Measurements from ENCODE around the gene ADORA3.

ADORA3 gene

DNA sequence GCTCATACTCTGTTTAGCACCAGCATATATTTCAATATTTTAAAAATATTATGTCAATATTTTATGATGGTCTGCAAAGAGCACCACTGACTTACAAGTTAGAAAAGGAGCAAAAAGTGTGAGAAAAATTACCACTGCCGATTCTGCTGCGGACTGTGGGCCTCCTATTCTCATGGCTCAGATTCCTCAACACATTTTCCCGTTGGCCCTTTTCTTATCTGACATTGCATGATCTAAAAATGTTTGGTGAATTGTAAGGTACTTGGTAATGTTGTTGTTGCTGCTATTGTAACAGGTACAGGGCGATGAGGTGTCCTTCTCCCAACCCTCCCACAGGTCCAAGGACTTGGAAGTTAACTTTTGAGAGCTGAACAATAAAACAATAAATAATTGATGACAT lies 28.9 kb downstream of the ADORA3 start:
- no peak for DNase-seq (ENCODE audit: low read depth)

DNA sequence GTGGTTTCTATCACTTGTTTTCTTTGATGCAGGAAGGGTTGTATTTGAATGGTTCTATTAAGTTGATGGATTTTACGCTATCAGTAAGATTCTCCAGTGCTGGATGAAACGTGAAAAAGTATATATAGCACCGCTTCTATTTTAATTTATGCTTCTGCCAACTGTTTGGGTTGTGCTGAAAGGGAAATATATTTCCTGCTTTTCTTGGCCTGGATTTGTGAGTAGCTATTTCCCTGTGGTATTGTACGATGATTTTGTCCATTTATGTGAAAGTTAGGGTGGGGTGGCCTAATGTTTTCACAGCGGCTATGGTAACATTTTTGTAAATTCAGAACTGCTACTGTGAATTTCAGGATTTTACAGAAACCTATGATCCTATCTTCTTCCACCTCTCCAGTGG lies 29.3 kb downstream of the ADORA3 start:
- DNase-seq (ENCODE audit: low read depth) = no peak

DNA sequence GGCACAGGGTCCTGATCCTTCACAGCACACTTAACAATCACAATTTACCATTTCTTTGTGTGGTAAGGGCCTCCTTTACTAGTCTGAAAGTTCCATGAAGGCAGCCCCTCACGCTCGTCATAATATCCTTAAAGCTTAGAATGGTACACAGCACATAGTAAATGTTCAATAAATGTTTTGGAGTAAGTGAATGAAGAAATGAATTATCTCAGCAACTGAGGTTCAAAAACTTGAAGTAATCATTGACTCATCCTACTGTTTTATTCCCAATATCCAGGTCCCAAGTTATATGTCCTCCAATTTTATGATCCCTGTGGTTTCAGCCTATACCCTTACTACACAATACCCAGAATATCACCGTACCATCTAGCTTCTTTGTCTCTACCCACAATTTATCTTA lies 31.9 kb downstream of the ADORA3 start:
- DNase-seq (ENCODE audit: low read depth) = no peak

DNA sequence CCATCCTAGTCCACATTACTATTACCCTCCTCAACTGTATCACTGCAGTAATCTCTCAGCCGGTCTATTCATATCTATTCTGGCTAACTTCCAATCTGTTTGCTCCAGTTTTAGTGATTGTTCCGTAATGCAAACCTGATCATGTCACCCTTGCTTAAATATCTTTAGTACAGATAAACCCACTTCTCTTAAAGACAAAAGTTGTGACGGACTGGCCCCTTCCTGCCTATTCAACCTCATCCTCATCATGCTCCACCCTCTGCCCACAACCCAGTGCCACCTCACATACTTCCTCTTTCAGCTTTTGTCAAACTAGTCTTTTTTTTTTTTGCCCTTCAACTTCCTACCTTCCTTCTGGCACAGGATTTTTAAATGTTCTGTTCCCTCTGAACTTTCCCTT lies 32.4 kb downstream of the ADORA3 start:
- DNase-seq (ENCODE audit: low read depth) = no peak

DNA sequence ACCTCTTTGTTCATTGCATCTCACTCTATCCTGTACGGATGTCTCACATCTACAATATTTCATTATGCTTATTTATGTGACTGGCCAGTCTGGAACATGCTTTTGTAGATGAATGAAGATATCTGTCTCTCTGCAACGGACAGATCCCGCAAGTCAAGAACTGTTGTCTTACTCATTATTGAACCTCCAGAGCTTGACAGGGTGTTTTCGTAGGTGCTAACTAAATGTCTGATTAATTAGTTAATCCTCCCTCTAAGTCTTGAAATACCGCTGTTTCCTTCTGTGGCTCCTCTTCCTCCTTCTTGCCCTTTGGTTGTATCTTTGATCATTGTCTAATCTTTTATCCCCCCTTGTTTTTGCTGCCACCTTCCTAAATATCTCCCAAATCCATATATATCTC lies 32.8 kb downstream of the ADORA3 start:
- no peak for DNase-seq (ENCODE audit: low read depth)

DNA sequence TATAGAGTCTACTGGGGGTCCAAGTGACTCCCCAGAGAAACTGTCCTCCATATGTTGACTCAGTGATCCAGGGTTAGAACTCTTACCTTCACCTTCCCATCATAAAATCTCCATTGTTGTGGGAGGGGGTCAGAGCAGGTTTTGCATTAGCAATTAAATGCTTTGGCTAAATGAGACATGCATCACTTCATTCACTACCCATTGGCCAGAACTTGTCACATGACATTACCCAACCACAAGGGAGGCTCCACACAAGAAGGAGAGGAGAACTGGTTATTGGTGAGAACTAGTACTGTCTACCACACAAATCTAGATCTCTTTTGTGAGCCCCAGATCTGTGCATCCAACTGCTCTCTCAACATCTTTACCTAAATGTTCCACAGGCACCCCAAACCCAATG lies 33.9 kb downstream of the ADORA3 start:
- DNase-seq (ENCODE audit: low read depth) = no peak

DNA sequence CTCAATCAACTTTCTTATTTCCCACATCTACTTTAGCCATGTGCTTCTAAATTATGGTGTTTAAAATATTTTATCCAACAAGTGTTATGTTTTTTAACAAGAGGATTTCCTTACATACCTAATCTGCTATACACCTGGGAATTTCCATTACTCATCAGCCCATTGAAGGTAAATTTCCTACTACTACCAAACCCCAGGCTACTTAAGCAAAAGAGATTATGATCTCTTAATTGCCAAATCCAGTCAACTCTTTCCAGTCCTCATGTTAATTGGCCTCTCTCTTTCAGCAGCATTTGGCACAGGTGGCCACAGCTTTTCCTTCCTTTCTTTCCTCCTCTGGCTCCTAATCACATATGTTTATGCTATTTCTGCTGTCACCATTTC lies 34.7 kb downstream of the ADORA3 start:
- DNase-seq (ENCODE audit: low read depth) = no peak

DNA sequence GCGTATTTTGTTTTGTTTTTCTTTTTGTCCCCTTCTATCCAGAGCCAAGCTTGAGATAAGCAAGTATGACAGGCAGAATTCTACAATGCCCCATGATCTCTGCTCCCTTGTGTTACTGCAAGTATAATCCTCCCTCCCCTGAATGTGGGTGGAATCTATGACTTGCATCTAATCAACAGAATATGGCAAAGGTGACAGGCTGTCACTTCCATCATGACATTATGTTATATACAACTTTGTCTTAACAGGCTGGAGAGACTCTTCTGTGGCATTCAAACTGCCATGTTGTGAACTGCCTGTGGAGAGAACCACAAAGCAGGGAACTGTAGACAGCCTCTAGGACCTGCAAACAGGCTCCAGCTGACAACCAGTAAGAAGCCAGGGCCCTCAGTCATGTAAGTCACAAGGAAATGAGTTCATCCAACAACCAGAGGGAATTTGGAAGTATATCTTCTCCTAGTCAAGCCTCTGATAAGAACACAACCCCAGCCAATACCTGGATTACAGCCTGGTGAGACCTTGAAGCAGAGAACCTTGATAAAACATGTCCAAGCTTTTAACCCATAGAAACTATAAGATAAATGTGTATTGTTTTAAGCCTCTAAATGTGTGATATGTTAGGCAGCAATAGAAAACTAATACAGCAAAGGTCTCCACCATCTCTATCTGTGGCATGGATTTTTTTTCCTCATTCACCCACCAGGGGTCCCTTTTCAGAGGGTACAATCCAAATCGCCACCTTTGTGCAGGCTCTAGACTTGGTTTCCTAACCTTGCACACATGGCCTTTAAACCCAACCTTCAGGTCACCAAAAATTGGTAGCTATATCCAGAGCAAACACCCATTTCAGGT lies 35.3 kb downstream of the ADORA3 start:
- peak; percentile 20 for DNase-seq (ENCODE audit: low read depth)

DNA sequence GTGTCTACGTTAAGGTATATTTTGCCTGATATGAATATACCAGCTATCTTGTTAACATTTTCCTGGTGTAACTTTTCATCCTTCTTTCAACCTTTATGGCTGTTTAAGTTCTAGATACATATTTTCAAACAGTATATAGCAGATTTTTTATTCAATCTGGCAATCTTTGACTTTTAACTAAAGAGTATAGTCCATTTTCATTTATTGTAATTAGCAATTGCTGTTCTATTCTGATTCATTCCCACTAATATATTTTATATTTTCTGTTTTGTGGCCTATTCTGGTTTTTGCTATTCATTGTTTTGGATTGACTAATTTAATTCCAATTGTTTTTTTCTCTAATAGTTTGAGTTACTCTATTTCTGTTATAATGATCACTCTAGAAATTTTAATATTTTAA lies 37.0 kb downstream of the ADORA3 start:
- no peak for DNase-seq (ENCODE audit: low read depth)

DNA sequence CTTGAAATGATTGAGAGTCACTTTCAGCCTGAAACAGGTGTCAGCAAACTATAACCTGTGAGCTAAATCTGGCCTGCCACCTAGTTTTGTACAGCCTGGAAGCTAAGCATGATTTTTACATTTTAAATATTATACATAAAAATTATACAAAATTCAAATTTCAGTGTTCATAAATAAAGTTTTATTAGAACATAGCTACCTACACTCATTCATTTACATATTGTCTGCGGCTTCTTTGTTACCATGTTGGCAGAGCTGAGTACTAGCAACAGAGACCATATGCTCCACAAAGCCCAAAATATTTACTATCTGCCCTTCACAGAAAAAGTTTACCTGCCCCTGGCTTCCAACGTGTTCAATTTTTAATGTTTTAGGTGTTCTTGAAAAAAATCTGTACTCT lies 37.7 kb downstream of the ADORA3 start:
- DNase-seq (ENCODE audit: low read depth) = no peak

DNA sequence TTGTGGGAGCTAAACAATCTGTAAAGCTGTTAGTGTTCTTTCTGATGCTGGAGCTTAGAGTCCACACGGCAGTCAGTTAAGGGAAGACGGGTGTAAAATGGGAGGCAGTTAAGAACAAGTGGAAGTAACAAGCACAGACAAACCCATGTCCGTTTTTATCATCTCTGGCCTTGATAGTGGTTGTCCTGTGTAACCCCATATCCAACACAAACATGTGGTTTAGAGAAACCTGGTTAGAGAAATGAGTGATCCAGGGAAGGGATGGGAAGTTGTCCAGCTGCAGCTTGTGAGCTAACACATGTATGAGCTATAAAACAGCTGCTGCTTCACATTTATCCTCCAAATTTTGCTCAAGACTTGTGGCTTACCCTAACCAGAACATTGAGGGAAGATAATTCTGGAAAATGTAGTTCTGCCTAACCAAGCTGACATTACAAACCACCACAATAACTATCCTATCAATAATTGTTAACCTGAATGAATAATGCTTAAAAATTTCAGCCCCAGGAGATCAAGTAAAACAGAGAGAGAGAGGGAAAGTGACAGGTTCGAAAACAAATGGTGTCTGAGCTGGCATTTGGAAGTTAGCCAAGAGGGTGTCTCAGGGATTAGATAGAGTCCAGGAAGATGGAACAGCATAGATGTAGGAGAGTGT lies 40.3 kb downstream of the ADORA3 start:
- DNase-seq (ENCODE audit: low read depth) = peak; percentile 85

DNA sequence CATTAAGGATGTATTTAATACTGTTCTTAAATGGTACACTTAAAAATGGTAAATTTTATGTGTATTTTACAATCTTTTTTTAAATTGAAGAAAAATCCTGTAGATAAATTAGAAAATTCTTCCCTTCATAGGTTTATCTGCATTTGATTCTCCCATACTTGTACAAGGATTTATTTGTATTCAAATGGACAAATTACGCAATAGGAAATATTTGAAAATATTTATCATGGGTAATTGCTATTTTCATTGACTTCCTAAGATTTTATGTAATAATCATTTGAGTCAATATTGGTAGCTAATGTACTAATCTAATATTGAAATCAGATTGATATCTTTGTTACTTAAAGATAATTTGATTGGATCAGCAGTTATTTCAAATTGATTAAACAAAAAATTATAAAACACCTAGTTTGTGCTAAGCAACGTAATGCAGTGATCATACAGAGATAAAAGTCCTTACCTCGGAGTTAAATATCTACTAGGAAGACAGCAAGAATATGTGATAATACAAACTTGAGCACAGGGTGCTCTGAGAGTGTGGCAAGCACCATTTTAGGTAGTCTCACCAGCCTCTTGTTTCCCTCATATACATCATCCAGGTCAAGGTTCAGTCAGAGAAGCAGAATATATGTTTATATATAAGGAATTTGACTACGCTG lies 40.9 kb downstream of the ADORA3 start:
- DNase-seq (ENCODE audit: low read depth) = no peak

DNA sequence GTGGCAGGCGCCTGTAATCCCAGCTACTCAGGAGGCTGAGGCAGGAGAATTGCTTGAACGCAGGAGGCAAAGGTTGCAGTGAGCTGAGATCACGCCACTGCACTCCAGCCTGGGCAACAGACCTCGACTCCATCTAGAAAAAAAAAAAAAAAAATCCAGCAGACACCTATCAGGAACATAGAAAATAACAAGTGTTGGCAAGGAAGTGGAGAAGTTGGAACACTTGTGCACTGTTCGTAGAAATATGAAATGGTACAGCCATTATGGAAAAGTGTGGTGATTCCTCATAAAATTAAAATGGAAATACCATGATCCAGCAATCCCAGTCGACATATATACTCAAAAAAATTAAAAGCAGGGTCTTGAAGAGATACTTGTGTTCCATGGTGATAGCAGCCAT lies 41.7 kb downstream of the ADORA3 start:
- DNase-seq (ENCODE audit: low read depth) = no peak

DNA sequence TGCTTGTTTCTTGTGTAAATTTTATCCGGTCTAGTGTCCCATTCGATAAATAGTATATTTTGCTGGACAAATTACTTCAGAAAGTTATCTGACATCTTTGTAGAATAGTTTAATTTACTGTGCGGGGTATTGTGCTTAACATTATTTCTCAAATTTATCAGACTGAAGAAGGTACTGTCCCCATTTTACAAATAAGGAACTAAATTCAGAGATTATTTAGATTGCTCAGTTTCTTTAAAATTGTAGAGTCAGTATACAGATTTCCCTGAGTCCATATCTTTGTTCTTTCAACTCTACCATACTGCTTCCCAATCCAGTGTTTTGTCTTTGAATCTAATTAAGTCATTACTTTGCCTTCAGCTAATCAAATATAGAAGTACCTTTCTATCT lies 47.8 kb downstream of the ADORA3 start:
- no peak for DNase-seq (ENCODE audit: low read depth)

DNA sequence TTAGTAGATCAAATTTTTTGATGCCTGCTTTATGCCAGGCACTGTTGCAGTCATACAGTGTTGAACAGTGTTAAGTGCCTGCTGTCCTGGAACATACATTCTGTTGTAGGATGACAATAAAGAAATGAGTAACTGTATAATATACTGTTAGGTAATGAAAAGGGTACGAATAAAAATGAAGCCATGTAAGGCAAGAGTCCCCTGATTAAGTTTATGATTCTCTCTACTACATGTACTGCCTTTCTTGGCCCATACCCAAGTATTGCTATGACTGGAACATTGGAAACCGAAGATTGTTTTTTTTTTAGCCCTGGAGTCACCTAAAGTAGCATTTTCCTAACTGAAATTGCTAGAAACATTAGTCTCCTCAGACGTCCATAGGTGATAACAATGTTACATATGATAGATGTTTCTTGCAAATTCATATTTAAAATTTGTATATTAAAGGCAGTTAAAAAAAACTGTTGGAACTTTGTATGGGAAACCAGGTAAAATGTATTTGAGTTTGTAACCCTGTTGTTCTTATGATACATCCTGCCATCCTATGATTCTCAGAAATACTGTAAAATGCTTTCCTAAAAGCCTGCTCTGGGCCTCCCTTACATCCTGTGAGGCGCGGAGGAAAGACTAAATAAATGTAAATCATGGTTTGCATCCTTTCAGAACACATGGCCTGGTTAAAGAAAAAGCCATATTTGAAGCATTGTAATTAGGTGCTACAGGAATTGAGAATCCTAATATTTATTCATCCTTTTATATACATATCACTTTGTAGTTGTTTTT lies 48.4 kb downstream of the ADORA3 start:
- no peak for DNase-seq (ENCODE audit: low read depth)

DNA sequence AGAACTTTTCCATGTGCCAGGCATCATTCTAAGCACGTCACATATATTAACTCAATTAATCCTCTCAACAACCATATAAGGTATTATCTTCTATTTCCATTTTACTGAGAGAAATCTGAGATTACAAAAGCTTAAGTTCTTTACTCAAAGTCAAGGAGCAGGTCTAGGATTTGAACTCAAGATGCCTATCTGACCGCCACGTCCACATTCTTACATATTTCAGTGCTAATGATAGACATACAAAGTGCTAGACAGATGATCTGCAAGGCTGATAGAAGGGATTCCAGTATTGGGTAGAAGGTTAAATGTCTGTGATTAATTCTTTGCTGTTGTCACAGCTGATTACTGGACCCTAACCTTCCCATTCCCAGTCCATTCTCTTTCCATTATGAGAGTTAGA lies 49.7 kb downstream of the ADORA3 start:
- peak; percentile 11 for DNase-seq (ENCODE audit: low read depth)

DNA sequence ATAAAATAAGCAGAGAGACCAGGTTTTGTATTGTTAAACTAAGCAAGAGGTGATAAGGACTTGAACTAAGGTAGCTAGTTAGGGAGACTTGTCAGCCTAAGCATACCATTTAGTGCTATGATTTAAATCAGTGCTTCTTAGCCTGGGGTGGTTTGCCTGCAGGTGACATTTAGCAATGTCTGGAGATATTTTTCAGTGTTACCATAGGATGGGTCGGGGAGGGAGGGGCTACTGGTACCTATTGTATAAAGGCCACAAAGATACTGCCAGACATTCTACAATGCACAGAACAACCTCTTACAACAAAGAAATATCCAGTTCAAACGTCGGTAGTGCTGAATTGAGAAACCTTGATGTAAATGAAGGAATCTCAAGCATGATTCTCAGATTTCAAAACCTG lies 50.9 kb downstream of the ADORA3 start:
- DNase-seq (ENCODE audit: low read depth) = no peak

DNA sequence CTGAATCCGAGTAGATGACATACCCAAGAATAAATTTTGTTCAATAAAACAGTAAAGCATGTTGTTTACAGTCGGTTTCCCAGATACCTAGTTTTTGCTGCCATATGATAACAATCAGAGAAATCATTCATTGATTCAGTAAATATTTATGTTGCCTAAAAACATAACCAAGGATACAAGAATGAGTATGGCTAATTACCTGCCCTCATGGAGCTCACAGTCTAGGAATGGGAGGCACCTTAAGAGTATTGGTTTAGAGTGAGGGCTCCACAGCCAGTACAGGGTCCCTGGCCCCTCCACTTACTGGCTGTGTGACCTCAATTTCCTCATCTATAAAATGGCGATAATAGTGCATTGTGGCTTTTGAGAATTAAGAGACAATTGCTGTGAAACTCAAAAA lies 53.2 kb downstream of the ADORA3 start:
- DNase-seq (ENCODE audit: low read depth) = no peak

DNA sequence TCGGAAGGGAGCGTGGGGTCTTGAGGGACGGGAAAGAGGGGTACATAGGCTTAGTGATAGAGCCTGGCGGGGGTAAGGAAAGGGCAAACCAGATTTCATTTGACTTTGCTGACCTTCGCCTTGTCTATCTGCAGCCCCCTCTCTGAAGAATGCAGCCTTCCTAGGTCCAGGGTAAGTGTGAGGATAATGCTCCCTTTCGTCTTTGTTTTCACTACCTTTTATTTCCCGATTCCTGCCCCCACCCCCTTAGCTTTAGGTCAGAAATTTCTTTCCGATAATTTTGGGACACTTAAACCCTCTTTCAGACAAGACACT lies 53.8 kb downstream of the ADORA3 start:
- no peak for DNase-seq (ENCODE audit: low read depth)

All from amniotic epithelial cell (primary cell).